Neuron (in vitro differentiated cells): Measurements from ENCODE around the gene PRMT2.
A peak's percentile ranks its signal among the peaks of the same experiment; 100 is the strongest.

Experiments
- H2AFZ ChIP-seq: one replicate; pipeline ENCODE4 v1.6.1; 2013; ENCODE audit warnings: low read depth, mild to moderate bottlenecking, inconsistent platforms, low read length, moderate library complexity
- H3K27me3 ChIP-seq: one replicate; pipeline ENCODE4 v1.6.1; 2013; ENCODE audit warnings: low read length; ENCODE audit not compliant: insufficient read depth
- H3K36me3 ChIP-seq: one replicate; pipeline ENCODE4 v1.6.1; 2013; ENCODE audit warnings: low read length; ENCODE audit not compliant: insufficient read depth
- H3K4me1 ChIP-seq: one replicate; pipeline ENCODE4 v1.6.1; 2013; ENCODE audit warnings: low read length; ENCODE audit not compliant: insufficient read depth
- H3K4me3 ChIP-seq: 2 replicates; pipeline ENCODE4 v1.5.1; 2013; ENCODE audit warnings: mild to moderate bottlenecking, low read length, moderate library complexity
- H3K9me3 ChIP-seq: one replicate; pipeline ENCODE4 v1.6.1; 2013; ENCODE audit warnings: low read length

The PRMT2 gene

DNA sequence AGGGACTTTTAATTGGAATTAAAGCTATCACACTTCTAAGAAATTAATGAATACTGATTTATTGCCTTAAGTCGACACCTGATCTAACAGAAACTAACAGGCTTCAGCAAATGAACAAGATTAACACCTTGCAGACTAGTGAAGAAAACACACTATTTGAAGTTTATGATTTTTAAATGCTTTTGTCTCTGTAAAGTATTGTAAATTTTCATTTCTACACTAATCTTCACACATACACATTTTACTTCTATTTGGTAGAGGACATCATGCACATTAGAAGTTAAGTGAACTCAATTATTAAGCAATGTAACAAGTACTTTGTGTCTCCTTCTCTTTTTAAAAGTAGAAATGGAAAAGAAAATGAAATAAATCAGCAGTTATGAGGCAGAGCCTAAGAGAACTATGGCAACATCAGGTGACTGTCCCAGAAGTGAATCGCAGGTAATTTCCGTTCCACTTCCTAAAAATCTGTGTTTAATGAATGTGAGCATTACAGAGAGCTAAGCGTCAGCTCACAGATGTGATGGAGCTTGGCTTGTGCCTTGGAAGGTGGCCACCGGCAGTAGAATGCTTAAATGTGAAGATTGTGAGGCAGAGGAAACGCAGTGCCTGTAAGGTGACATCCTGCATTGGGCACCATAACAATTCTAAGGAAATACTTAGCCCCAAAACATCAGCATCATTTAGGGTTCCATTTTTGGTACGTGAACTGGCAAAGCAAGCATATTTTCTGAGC, 1.2 kb downstream of the PRMT2 start:
- peak overlapping the region; percentile 72 for H3K4me3 ChIP-seq

DNA sequence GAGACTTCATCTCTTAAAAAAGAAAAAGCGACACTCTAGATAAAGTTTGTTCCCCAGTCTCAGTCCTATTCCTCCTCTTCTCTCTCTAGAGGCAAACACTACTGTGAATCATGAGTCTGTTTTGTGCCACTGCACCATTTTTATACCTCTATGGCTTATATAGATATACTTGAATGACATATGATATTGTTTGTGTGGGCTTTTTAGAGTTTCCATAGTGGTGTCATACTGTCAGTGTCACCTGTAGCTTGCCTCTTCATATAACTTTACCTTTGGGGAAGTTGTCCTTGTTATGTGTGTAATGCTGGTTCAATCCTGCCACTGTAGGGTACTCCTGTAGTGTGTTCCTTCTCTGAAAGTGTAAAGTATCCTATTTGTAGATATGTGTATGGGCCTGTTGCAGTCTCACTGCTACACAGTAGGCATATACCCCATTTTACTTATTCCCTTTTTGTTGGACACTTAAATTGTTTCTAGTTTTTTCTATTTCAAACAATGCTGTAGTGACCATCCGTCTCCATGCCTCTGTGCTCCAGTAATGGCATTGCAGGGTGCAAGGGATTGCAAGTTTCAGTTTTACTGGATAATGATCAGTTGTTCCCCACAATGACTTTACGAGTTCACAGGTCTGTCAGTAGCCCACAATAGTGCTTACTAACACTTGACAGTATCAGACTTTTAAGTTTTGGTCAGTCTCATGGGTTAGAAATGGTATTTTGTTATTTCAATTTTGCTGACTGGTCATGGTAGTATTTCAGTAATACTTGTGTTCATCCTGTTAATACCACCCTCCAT, 2.7 kb downstream of the PRMT2 start:
- H3K4me3 ChIP-seq: peak overlapping the region; percentile 4
- peaks cover 32% of the 10 kb centered on the region for H3K36me3 ChIP-seq
- no peak overlapping the region for H2AFZ ChIP-seq
- no peaks in the 10 kb centered on the region for H3K9me3 ChIP-seq
- no peaks in the 10 kb centered on the region for H3K27me3 ChIP-seq
- H3K4me1 ChIP-seq: peaks cover 32% of the 10 kb centered on the region

More for the DNA sequence above, 1.2 kb downstream of the PRMT2 start:
- H3K27me3 ChIP-seq: no peaks in the 10 kb centered on the region
- H2AFZ ChIP-seq: no peak overlapping the region
- no peaks in the 10 kb centered on the region for H3K9me3 ChIP-seq
- peaks cover 32% of the 10 kb centered on the region for H3K4me1 ChIP-seq
- peaks cover 25% of the 10 kb centered on the region for H3K36me3 ChIP-seq

DNA sequence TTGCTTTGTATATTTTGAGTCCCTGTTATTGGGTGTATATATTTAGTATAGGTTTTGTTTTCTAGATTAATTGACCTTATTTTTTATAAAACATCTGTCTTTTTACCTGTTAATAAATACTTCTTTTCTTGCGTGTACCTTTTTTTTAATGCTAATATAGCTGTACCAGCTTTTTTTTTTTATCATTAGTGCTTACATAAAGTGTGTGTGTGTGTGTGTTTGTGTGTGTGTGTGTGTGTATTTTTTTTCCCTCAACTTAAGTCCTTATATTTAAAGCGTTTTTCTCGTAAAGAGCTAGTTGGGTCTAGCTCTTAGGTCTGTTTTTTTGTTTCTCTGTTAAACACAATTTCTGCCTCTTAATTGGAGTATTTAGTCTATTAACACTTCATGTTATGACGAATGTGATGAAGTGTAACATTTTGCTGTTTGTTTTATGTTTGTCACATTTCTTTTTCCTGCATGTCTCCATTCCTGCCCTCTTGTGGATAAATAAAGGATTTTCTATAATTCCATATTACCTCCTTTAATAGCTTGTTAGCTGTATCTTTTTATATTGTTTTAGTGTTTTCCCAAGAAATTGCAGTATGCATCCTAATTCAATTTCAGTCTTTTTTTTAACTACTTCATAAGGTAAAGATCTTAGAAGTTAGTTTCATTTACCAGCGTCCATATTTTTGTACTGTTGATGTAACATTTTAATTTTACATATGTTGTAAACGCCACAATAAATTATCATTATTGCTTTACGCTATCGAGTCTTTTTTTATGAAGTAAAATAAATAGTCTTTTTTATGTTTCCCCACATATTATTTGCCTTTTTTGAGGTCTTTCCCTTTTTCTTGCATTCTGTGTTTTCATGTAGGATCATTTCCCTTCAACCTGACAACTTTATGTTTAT, 4.3 kb downstream of the PRMT2 start:
- peaks cover 47% of the 10 kb centered on the region for H3K36me3 ChIP-seq
- H3K27me3 ChIP-seq: no peaks in the 10 kb centered on the region
- peaks cover 26% of the 10 kb centered on the region for H3K4me1 ChIP-seq
- H3K4me3 ChIP-seq: no peak overlapping the region
- no peak overlapping the region for H2AFZ ChIP-seq
- peaks cover 4% of the 10 kb centered on the region for H3K9me3 ChIP-seq

DNA sequence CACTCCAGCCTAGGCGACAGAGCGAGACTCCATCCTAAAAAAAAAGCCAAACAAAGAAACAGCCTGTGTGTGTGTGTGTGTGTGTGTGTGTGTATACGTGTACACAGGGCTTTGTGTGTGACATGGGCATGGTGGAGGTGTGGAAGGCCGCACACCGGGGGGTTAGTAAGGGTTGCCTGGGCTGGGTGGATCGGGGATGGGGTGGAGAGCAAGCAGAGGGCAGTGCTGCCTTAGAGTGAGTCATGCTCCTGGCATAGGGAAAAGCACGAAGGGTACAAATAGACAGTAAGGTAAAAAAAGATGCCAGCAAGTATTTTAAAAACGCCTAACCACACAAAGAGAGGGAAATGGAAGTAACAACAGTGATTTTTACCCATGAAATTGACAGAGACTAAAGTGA, 6.2 kb downstream of the PRMT2 start:
- Histone ChIP-seq H3K9me3 (peaks cover 4% of the 10 kb centered on the region), H2AFZ (no peak overlapping the region), H3K4me3 (no peak overlapping the region), H3K4me1 (peaks cover 17% of the 10 kb centered on the region), H3K36me3 (peaks cover 62% of the 10 kb centered on the region), H3K27me3 (no peaks in the 10 kb centered on the region)

DNA sequence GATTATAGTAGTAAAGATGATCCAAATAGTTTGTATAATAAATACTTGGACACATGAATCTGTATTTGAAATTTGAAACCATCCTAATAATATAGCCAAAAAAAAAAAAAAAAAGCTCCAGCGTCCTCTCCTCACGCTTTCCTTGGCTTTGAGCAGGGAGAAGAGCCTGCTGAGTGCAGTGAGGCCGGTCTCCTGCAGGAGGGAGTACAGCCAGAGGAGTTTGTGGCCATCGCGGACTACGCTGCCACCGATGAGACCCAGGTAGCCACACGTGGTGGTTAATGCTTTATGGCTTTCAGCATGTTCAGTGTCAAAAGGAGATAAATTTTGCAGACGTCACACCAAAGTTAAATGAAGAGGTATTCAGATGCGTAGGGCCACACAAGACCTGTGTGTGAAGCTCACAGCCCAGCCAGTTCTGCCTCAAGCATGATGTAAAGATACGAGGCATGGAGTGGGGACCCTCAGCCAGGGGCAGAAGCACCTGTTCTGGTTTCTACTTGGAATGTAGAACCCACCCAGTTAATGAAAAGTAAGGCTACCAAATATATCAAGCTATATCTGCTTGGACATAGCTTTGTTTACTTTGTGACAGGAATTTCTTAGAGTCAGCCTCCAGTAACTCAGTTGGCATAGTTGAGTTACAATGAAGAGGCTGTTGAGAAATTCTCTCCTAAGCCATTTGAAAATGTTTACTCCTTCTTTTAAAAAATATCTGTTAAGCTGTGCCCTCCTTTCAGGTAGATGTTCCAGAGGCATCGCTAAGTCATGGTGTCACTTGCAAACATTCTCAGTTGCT, 8.1 kb downstream of the PRMT2 start:
- H2AFZ ChIP-seq: no peak overlapping the region
- H3K36me3 ChIP-seq: peaks cover 65% of the 10 kb centered on the region
- no peaks in the 10 kb centered on the region for H3K4me1 ChIP-seq

DNA sequence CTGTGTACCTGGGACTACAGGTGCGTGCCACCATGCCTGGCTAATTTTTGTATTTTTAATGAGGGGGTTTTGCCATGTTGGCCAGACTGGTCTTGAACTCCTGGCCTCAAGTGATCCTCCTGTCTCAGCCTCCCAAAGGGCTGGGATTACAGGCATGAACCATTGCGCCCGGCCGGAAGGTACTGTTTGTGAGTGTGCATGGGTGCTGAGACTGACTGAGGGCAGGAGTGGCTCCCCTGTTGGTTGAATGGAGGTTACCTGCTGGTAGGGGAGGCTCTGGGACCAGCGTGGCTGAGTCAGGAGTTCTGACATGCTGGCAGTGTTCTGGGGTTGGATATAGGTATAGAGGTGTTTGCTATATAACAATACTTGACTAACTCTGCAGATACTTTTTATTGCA, 10.4 kb downstream of the PRMT2 start:
- Histone ChIP-seq H3K4me3 (no peak overlapping the region), H3K27me3 (no peaks in the 10 kb centered on the region), H2AFZ (no peak overlapping the region), H3K9me3 (peaks cover 4% of the 10 kb centered on the region), H3K4me1 (no peaks in the 10 kb centered on the region), H3K36me3 (peaks cover 86% of the 10 kb centered on the region)

More for the DNA sequence above, 8.1 kb downstream of the PRMT2 start:
- Histone ChIP-seq H3K4me3 (no peak overlapping the region), H3K9me3 (peaks cover 4% of the 10 kb centered on the region), H3K27me3 (no peaks in the 10 kb centered on the region)

DNA sequence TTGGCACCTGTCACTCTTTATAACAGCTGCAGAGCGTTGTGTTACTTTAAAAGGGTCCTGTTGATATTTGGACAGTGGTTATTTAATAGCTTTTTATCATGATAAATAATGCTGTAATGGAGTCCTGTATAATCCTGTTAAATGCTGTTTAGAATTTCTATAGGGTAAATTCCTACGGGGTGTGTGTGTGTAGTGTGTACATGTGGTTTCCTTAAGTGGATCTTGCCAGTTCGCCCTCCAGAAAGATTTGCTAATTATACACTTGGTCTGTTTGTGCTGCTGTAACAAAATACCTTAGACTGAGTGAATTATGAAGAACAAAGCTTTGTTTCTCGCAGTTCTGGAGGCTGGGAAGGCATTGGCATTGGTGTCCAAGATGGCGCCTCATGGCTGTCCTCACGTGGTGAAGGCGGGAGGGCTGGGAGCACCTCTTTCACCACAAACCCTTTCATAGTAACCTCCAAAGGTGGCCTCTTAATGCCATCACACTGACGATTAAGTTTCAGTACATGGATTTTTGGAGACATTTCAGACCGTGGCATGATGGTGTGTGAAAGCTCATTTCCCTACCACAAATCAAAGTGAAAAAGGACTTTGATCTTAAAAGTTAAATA, 11.2 kb downstream of the PRMT2 start:
- Histone ChIP-seq H2AFZ (no peak overlapping the region), H3K27me3 (no peaks in the 10 kb centered on the region), H3K36me3 (peaks cover 86% of the 10 kb centered on the region), H3K9me3 (peaks cover 4% of the 10 kb centered on the region), H3K4me3 (no peak overlapping the region), H3K4me1 (no peaks in the 10 kb centered on the region)

DNA sequence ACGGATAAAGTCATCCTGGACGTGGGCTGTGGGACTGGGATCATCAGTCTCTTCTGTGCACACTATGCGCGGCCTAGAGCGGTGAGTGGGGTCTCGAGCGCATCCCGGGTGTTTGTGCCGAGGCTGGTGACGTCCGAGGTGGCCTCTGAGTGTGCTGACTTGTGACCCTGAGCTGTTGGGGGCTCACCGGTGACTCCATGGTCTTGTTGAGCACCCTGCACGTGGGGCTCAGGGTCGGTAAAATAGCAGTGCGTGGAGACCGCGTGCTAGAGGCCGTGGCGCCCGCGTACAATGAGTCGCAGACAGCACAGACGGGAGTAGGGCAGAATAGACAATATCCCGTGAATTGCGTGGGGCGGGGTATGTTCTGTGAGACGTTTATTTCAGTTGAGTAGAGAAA, 13.1 kb downstream of the PRMT2 start:
- H3K9me3 ChIP-seq: peaks cover 10% of the 10 kb centered on the region
- H3K27me3 ChIP-seq: no peaks in the 10 kb centered on the region
- no peak overlapping the region for H2AFZ ChIP-seq
- H3K4me1 ChIP-seq: no peaks in the 10 kb centered on the region
- H3K4me3 ChIP-seq: no peak overlapping the region
- peaks cover 95% of the 10 kb centered on the region for H3K36me3 ChIP-seq

DNA sequence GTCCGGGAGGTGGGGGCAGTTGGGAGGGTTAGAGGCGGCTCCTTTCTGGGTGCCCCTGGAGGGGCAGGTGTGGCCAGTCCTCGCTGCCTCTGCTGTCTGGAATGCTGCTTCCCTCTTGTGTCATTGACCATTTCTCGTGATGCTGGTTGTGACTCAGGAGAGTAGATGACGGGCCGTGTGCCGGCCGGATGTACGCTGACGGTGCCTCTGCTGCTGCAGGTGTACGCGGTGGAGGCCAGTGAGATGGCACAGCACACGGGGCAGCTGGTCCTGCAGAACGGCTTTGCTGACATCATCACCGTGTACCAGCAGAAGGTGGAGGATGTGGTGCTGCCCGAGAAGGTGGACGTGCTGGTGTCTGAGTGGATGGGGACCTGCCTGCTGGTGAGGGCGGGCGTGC, 13.9 kb downstream of the PRMT2 start:
- Histone ChIP-seq H3K27me3 (no peaks in the 10 kb centered on the region), H3K4me1 (no peaks in the 10 kb centered on the region), H3K36me3 (peaks cover 95% of the 10 kb centered on the region), H3K9me3 (peaks cover 13% of the 10 kb centered on the region), H3K4me3 (no peak overlapping the region), H2AFZ (no peak overlapping the region)

DNA sequence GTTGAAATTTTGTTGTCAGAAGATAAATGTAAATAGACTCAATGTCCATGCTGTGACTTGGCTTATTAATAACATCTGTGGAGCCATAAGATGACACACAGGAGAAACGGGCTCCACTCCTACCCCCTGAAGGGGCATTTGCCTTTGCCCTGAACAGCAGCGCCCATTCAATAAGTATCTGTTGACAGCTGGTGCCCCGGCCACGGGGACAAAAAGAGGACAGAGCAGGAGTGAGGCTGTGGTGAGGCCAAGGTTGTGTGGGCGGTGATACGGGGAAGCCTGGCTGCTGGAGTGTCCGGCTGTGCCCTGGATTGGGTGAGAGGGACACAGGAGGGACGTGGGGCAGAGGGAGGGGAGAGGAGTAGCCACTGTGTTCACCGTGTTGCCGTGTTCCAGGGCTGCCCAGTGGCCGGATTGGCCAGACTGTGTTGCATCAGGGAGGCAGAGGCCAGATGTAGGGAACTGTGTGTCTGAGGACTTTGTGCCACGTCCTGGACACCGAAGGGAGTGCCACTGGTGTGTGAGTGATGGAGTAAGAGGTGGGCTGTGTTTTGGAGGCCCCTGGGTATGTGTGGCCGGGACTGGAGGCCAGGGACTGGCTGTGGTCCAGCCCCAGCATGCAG, 15.1 kb downstream of the PRMT2 start:
- Histone ChIP-seq H3K36me3 (peaks cover 97% of the 10 kb centered on the region), H3K4me3 (no peak overlapping the region), H3K27me3 (no peaks in the 10 kb centered on the region), H3K9me3 (peaks cover 19% of the 10 kb centered on the region), H2AFZ (no peak overlapping the region), H3K4me1 (no peaks in the 10 kb centered on the region)

DNA sequence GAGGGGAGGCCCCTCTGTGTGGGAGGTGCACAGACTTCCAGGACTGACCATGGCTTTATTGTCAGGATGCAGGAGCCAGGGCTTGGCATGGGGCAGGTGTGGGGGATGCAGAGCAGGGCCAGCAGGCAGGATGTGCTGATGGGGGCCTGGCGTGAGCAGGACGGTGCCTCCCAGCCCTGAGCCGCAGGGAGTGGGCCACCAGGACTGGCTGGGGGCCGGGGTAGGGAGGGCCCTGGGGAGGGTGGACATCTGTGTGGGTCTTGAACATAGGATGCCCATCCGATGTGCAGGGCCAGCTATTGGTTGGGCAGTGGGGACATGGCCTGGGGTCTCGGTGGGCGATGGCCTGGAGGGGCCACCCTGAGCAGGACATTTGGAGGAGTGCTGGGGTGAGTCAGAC, 15.6 kb downstream of the PRMT2 start:
- H3K27me3 ChIP-seq: no peaks in the 10 kb centered on the region
- peaks cover 97% of the 10 kb centered on the region for H3K36me3 ChIP-seq
- no peak overlapping the region for H3K4me3 ChIP-seq
- H3K4me1 ChIP-seq: no peaks in the 10 kb centered on the region
- no peak overlapping the region for H2AFZ ChIP-seq
- H3K9me3 ChIP-seq: peaks cover 23% of the 10 kb centered on the region

DNA sequence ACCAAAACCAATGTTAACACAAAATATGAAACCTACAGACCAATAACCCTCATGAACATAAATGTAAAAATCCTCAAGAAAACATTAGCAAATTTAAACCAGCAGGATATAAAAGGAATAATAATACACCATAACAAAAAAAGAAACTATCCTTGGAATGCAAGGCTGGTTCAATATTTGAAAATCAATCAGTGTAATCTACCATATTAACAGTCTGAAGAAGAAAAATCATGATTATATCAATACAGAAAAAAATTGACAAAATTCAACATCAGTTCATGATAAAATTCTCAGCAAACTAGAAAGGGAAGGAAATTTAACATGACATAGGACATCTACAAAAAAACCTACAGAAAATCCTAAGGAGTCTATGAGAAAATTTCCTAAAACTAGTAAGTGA, 19.8 kb downstream of the PRMT2 start:
- Histone ChIP-seq H3K9me3 (peaks cover 34% of the 10 kb centered on the region), H2AFZ (no peak overlapping the region), H3K4me3 (no peak overlapping the region), H3K4me1 (no peaks in the 10 kb centered on the region), H3K27me3 (no peaks in the 10 kb centered on the region), H3K36me3 (peaks cover 84% of the 10 kb centered on the region)
